H1 (cell line): ENCODE measurements around the gene CIB2. TPM values are rescaled to one million over a fixed set of nuclear protein-coding genes. Genes with fewer than 3 reads are reported as not detected.

ENCODE experiments used
- CTCF ChIA-PET: fragments of 300-600 bp; sonication (Branson Sonifier 250); formaldehyde crosslinking; loops from one replicate; lab custom pipeline; 2021; ENCODE audit not compliant: partially characterized antibody; lab: Charles Lee
- POLR2A ChIA-PET: fragments of 300-600 bp; sonication (Branson Sonifier 250); formaldehyde crosslinking; loops from one replicate; lab custom pipeline; 2021; ENCODE audit warnings: inconsistent platforms; ENCODE audit not compliant: partially characterized antibody; lab: Charles Lee
- DNase-seq, 2 experiments: peaks; one replicate each; pipeline versions ENCODE4 v3.0.0 to v3.0.0-alpha.2; 2010 to 2022; ENCODE audit warnings: low spot score in 2 of 2, low read depth in 1 of 2, mixed read lengths in 1 of 2
- FAIRE-seq: peaks from 2 replicates; lab custom pipeline; 2011; peaks lifted over from hg19 to GRCh38; lab: Jason Lieb, UNC
- H2AFZ ChIP-seq: 2 replicates; pipeline ENCODE4 v1.8.1; 2012; ENCODE audit warnings: low read length, inconsistent platforms
- H2AK5ac ChIP-seq: 2 replicates; pipeline ENCODE4 v1.6.1; 2013; ENCODE audit warnings: low read depth, low read length
- H2BK120ac ChIP-seq: replicated peaks from 2 replicates; pipeline ENCODE3; 2013; ENCODE audit warnings: low read depth, low read length, inconsistent platforms
- H2BK12ac ChIP-seq: 2 replicates; pipeline ENCODE4 v1.6.1; 2013; ENCODE audit warnings: low read depth, low read length
- H2BK15ac ChIP-seq: 2 replicates; pipeline ENCODE4 v1.6.1; 2013; ENCODE audit warnings: low read length
- H2BK20ac ChIP-seq: 2 replicates; pipeline ENCODE4 v1.6.1; 2013; ENCODE audit warnings: low read length
- H2BK5ac ChIP-seq: 2 replicates; pipeline ENCODE4 v1.6.1; 2013; ENCODE audit warnings: low read depth, low read length
- H3K14ac ChIP-seq: 2 replicates; pipeline ENCODE4 v1.6.1; 2013; ENCODE audit warnings: inconsistent platforms; ENCODE audit not compliant: insufficient read length
- H3K18ac ChIP-seq: 2 replicates; pipeline ENCODE4 v1.6.1; 2013; ENCODE audit warnings: low read length; ENCODE audit errors: extremely low read depth
- H3K23ac ChIP-seq: 2 replicates; pipeline ENCODE4 v1.6.1; 2013; ENCODE audit warnings: inconsistent platforms; ENCODE audit not compliant: insufficient read length
- H3K23me2 ChIP-seq: 2 replicates; pipeline ENCODE4 v1.6.1; 2013; ENCODE audit warnings: low read depth, low read length
- H3K27ac ChIP-seq: 2 replicates; pipeline ENCODE4 v1.6.1; 2011; ENCODE audit warnings: low read depth, low read length, inconsistent platforms
- H3K27me3 ChIP-seq, 4 experiments: replicated peaks in 1 of 4; 1 replicate in 1 of 4; 2 replicates in 3 of 4; pipeline versions ENCODE4 v1.6.1 to v1.8.1; 2011 to 2013; ENCODE audit warnings: low read length in 3 of 4, mild to moderate bottlenecking in 3 of 4, inconsistent platforms in 2 of 4, mixed read lengths in 2 of 4, moderate library complexity in 1 of 4; ENCODE audit not compliant: control insufficient read depth in 3 of 4, insufficient read depth in 3 of 4; ENCODE audit errors: extremely low read depth in 1 of 4
- H3K36me3 ChIP-seq, 4 experiments: 2 replicates each; pipeline versions ENCODE4 v1.6.1 to v1.8.1; 2011 to 2013; ENCODE audit warnings: mild to moderate bottlenecking in 4 of 4, low read length in 3 of 4, moderate library complexity in 2 of 4, control low read depth in 1 of 4, inconsistent platforms in 1 of 4; ENCODE audit not compliant: insufficient read depth in 4 of 4, control insufficient read depth in 2 of 4
- H3K4ac ChIP-seq: replicated peaks from 2 replicates; pipeline ENCODE3; 2013; ENCODE audit warnings: low read length, low read depth, mixed read lengths, inconsistent platforms; ENCODE audit not compliant: insufficient read length
- H3K4me1 ChIP-seq, 4 experiments: replicated peaks in 1 of 4; 1 replicate in 1 of 4; 2 replicates in 3 of 4; pipeline versions ENCODE4 v1.6.1 to v1.8.1; 2011 to 2013; ENCODE audit warnings: low read length in 3 of 4, inconsistent platforms in 2 of 4, mixed read lengths in 1 of 4; ENCODE audit not compliant: insufficient read depth in 4 of 4, control insufficient read depth in 3 of 4
- H3K4me2 ChIP-seq, 2 experiments: 2 replicates each; pipeline versions ENCODE4 v1.6.1 to v1.8.1; 2011 to 2013; ENCODE audit warnings: low read depth in 2 of 2, low read length in 2 of 2, control low read depth in 1 of 2, inconsistent platforms in 1 of 2, mild to moderate bottlenecking in 1 of 2; ENCODE audit not compliant: insufficient read depth in 1 of 2
- H3K4me3 ChIP-seq, 4 experiments: fragments of 200-600, 300-600 bp in 1 of 4; sonication (generic), shearing (Covaris generic), sonication (Bioruptor Twin) in 1 of 4; 2 replicates each; pipeline versions ENCODE4 v1.5.1 to v1.8.1; 2011 to 2016; ENCODE audit warnings: low read length in 4 of 4, low read depth in 3 of 4, control low read depth in 2 of 4, inconsistent platforms in 2 of 4, mild to moderate bottlenecking in 2 of 4, mixed read lengths in 1 of 4, moderate library complexity in 1 of 4; ENCODE audit not compliant: insufficient read depth in 2 of 4; ENCODE audit errors: extremely low read depth in 1 of 4
- H3K56ac ChIP-seq: replicated peaks from 2 replicates; pipeline ENCODE3; 2013; ENCODE audit warnings: low read depth, mild to moderate bottlenecking, mixed read lengths, low read length, inconsistent platforms; ENCODE audit not compliant: insufficient read length
- H3K79me1 ChIP-seq: 2 replicates; pipeline ENCODE4 v1.6.1; 2013; ENCODE audit warnings: low read depth, low read length, control low read depth
- H3K79me2 ChIP-seq, 2 experiments: 2 replicates each; pipeline versions ENCODE4 v1.6.1 to v1.8.1; 2012 to 2013; ENCODE audit warnings: low read length in 2 of 2, mild to moderate bottlenecking in 2 of 2, inconsistent platforms in 1 of 2; ENCODE audit not compliant: insufficient read depth in 2 of 2, control insufficient read depth in 1 of 2
- H3K9ac ChIP-seq, 4 experiments: replicated peaks in 1 of 4; 1 replicate in 1 of 4; 2 replicates in 3 of 4; pipeline versions ENCODE4 v1.6.1 to v1.8.1; 2011 to 2013; ENCODE audit warnings: low read depth in 3 of 4, low read length in 3 of 4, control low read depth in 2 of 4, mild to moderate bottlenecking in 2 of 4, moderate library complexity in 2 of 4, inconsistent platforms in 1 of 4; ENCODE audit errors: extremely low read depth in 1 of 4
- H3K9me3 ChIP-seq, 2 experiments: 2 replicates each; pipeline versions ENCODE4 v1.6.1 to v1.8.1; 2012 to 2013; ENCODE audit warnings: mild to moderate bottlenecking in 2 of 2, moderate library complexity in 2 of 2, control low read depth in 1 of 2, inconsistent platforms in 1 of 2, low read depth in 1 of 2, low read length in 1 of 2, mixed read lengths in 1 of 2; ENCODE audit not compliant: insufficient read depth in 2 of 2
- H4K20me1 ChIP-seq, 2 experiments: replicated peaks in 1 of 2; 2 replicates each; pipeline versions ENCODE3 to v1.8.1; 2011 to 2013; ENCODE audit warnings: inconsistent platforms in 2 of 2, low read length in 2 of 2, mild to moderate bottlenecking in 1 of 2; ENCODE audit not compliant: insufficient read depth in 2 of 2, control insufficient read depth in 1 of 2
- H4K5ac ChIP-seq: 2 replicates; pipeline ENCODE4 v1.6.1; 2013; ENCODE audit warnings: low read length, low read depth, mixed read lengths, inconsistent platforms; ENCODE audit not compliant: insufficient read length
- H4K8ac ChIP-seq: 2 replicates; pipeline ENCODE4 v1.8.0; 2013; ENCODE audit warnings: mild to moderate bottlenecking, moderate library complexity, low read length, inconsistent platforms; ENCODE audit not compliant: insufficient read depth; ENCODE audit errors: extremely low read depth
- H4K91ac ChIP-seq: replicated peaks from 2 replicates; pipeline ENCODE3; 2013; ENCODE audit warnings: low read length, mixed read lengths, inconsistent platforms; ENCODE audit not compliant: insufficient read length
- CEBPB ChIP-seq: IDR thresholded peaks from 2 replicates; pipeline ENCODE4 v1.6.1; 2012; ENCODE audit warnings: low read depth, low read length
- SP1 ChIP-seq: IDR thresholded peaks from 2 replicates; pipeline ENCODE4 v1.6.1; 2011; ENCODE audit warnings: low read depth, low read length
- WGBS, 2 experiments: shearing (Covaris generic) in 1 of 2; methylation state at CpG; one replicate each; pipeline versions ENCODE4 v1.1.6 to v1.1.7; 2013 to 2015; ENCODE audit warnings: low lambda C conversion rate in 2 of 2, mixed read lengths in 2 of 2, inconsistent platforms in 1 of 2, low coverage in 1 of 2, missing lambda C conversion rate in 1 of 2; ENCODE audit not compliant: insufficient replicate concordance in 2 of 2, insufficient coverage in 1 of 2, insufficient read length in 1 of 2; ENCODE audit errors: extremely low coverage in 1 of 2, missing lambda C conversion rate in 1 of 2; 5-methylcytosine and 5-hydroxymethylcytosine counted together
- polyA plus RNA-seq, 7 experiments: library from polyadenylated mRNA; depleted of rRNA in 3 of 7; stranded (reverse) in 5 of 7; unstranded in 2 of 7; fragments of >200 nt in 5 of 7; fragments of 200-250 nt in 2 of 7; gene quantifications; 1 replicate in 5 of 7; 2 replicates in 1 of 7; 4 replicates in 1 of 7; pipeline versions ENCODE4 v1.2.1 to v1.2.3, GENCODE V29; 2011 to 2013; ENCODE audit warnings: missing spikeins in 2 of 7, mixed read lengths in 2 of 7
- total RNA-seq: library from RNA; stranded (reverse); fragmentation: NEBNext Ultra II Directional; extraction: Animal tissue kit (Norgen Biotek cat#: 25700); gene quantifications from 2 replicates; pipeline ENCODE4 v1.2.1, GENCODE V29; 2021

Gene CIB2
- total and polyA plus RNA-seq, 2 of the 8 experiments (the other 6 are each of a cell fraction or from before 2014, with no cell fraction given) = 41.5 to 45.8 TPM

DNA sequence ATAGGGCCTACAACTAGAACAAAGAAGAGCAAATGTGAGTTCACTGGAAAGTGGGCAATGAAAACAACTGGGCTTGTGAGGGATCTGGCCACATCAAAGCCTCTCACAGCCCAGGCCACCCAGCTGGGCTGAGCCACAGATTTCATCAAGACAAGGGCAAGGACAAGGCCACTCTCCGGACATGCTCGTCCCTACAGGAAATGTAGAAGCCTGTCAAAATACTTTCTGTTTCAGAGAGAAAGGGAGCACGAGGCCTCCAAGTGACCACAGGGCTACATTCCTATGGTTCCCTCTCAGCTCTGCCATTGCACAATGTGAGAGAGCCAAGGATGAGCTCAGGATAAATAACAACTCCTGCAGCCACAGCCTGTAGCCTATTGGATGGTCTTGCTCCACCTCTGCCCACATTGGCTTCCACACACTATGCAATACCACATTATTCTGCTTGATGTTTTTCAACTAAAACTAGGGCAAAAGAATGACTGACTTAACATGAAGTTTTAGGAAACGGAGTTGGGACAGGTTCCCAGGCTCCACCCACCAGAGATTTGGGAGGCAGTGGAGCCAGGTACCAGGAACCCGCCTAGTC is 65.9 kb downstream of the CIB2 start:
- Histone ChIP-seq H4K8ac (no peak overlapping the region), H2BK12ac (no peak overlapping the region), H3K9me3 (no peaks in the 10 kb centered on the region), H3K4me1 (peaks cover 11 to 32% (median 24%) of the 10 kb centered on the region in 4 experiments), H2BK15ac (0 out of 2 replicates have a peak overlapping the region, but pooled peaks have one; percentile 31), H2BK20ac (0 out of 2 replicates have a peak overlapping the region, but pooled peaks have one; percentile 76), H3K4me3 (no peak overlapping the region), H2BK5ac (no peak overlapping the region), H3K4me2 (no peak overlapping the region), H3K36me3 (no peaks in the 10 kb centered on the region), H4K91ac (no peak overlapping the region), H3K14ac (no peak overlapping the region), H3K23me2 (no peaks in the 10 kb centered on the region; the same call in 1 of the 2 replicates), H4K20me1 (peaks cover 0 to 11% of the 10 kb centered on the region in 2 experiments), H3K27ac (no peak overlapping the region), H3K56ac (no peak overlapping the region), H2BK120ac (no peak overlapping the region), H4K5ac (no peak overlapping the region), H3K79me2 (peaks cover 3 to 56% of the 10 kb centered on the region in 2 experiments; a peak in 3 of 4 replicates), H3K27me3 (no peaks in the 10 kb centered on the region; a peak in 1 of 7 replicates), H3K23ac (no peak overlapping the region), H3K9ac (no peak overlapping the region), H3K18ac (0 out of 2 replicates have a peak overlapping the region, but pooled peaks have one; percentile 16), H3K4ac (no peak overlapping the region), H2AFZ (no peak overlapping the region), H2AK5ac (0 out of 2 replicates have a peak overlapping the region, but pooled peaks have one; percentile 44), H3K79me1 (peaks cover 5% of the 10 kb centered on the region)
- DNase-seq (no peak), FAIRE-seq (no peak)
- ChIA-PET POLR2A (interaction anchor here (1.0 kb wide), 1 partner anchor 9 kb away, joined by 3 read pairs; no protein-coding TSS in a partner anchor), CTCF (interaction anchor here (1.0 to 1.7 kb wide), 3 partner anchors 30 to 88 kb away, joined by 3 to 4 read pairs (median 3); no protein-coding TSS in a partner anchor)
- TF ChIP-seq SP1 (no peak), CEBPB (peak; percentile 67; the same call in 1 of the 2 replicates)
- WGBS, 2 experiments = 83% methylated on average over 5 of the region's 5 CpGs; no CpG with 5 or more reads in 1 of the 2 experiments
